Bronchial epithelial cell (primary cell): ENCODE measurements around the gene SMAD3. TPM values are rescaled to one million over a fixed set of nuclear protein-coding genes. Genes with fewer than 3 reads are reported as not detected.

ENCODE experiments used
- DNase-seq: peaks from one replicate; pipeline ENCODE4 v3.0.0-alpha.2; 2010; ENCODE audit warnings: low read depth
- FAIRE-seq: peaks from 2 replicates; lab custom pipeline; 2011; peaks lifted over from hg19 to GRCh38; lab: Jason Lieb, UNC
- H3K27me3 ChIP-seq: 2 replicates; pipeline ENCODE4 v1.5.1; 2011; ENCODE audit warnings: low read length; ENCODE audit not compliant: control insufficient read depth, insufficient read depth
- H3K36me3 ChIP-seq: 2 replicates; pipeline ENCODE4 v1.5.1; 2011; ENCODE audit warnings: low read length; ENCODE audit not compliant: control insufficient read depth, insufficient read depth
- H3K4me3 ChIP-seq: 2 replicates; pipeline ENCODE4 v1.5.1; 2011; ENCODE audit warnings: mild to moderate bottlenecking, low read depth, low read length, control low read depth
- CTCF ChIP-seq: IDR thresholded peaks from 2 replicates; pipeline ENCODE4 v1.5.1; 2011; ENCODE audit warnings: mild to moderate bottlenecking, moderate library complexity, low read length, control low read depth, inconsistent platforms; ENCODE audit not compliant: insufficient read depth, severe bottlenecking
- total RNA-seq: library from RNA; depleted of rRNA; stranded (reverse); fragments of >200 nt; gene quantifications from 2 replicates; pipeline ENCODE4 v1.2.1, GENCODE V29; 2014

Gene SMAD3
- total RNA-seq, 1 donor from 2014 or later = 9.5 TPM

GRCh38 chr15:67193223-67193990 lies 128.0 kb downstream of the SMAD3 start:
- no peak for FAIRE-seq
- no peak for DNase-seq
- peaks cover 18% of the 10 kb centered on the region for H3K36me3 ChIP-seq
- no peak overlapping the region for H3K4me3 ChIP-seq
- TF ChIP-seq CTCF = no peak
- H3K27me3 ChIP-seq = no peaks in the 10 kb centered on the region

GRCh38 chr15:67194171-67195114 lies 129.0 kb downstream of the SMAD3 start:
- Histone ChIP-seq H3K4me3 (no peak overlapping the region), H3K27me3 (no peaks in the 10 kb centered on the region), H3K36me3 (peaks cover 12% of the 10 kb centered on the region)
- no peak for TF ChIP-seq CTCF
- no peak for FAIRE-seq
- no peak for DNase-seq

GRCh38 chr15:67195305-67195704 lies 129.9 kb downstream of the SMAD3 start:
- H3K27me3 ChIP-seq = no peaks in the 10 kb centered on the region
- peaks cover 8% of the 10 kb centered on the region for H3K36me3 ChIP-seq
- no peak for DNase-seq
- no peak overlapping the region for H3K4me3 ChIP-seq
- no peak for FAIRE-seq
- TF ChIP-seq CTCF = no peak

GRCh38 chr15:67196222-67196621 lies 130.8 kb downstream of the SMAD3 start:
- peaks cover 1% of the 10 kb centered on the region for H3K36me3 ChIP-seq
- FAIRE-seq (no peak), DNase-seq (no peak)
- no peak overlapping the region for H3K4me3 ChIP-seq
- no peak for TF ChIP-seq CTCF
- no peaks in the 10 kb centered on the region for H3K27me3 ChIP-seq

GRCh38 chr15:67196672-67197363 lies 131.4 kb downstream of the SMAD3 start:
- TF ChIP-seq CTCF = no peak
- Histone ChIP-seq H3K4me3 (no peak overlapping the region), H3K36me3 (peaks cover 1% of the 10 kb centered on the region), H3K27me3 (no peaks in the 10 kb centered on the region)
- DNase-seq (peak; percentile 70), FAIRE-seq (no peak)
